ENCODE data around the gene NUFIP1. TPM values are rescaled to one million over a fixed set of nuclear protein-coding genes. Genes with fewer than 3 reads are reported as not detected.
A peak's percentile ranks its signal among the peaks of the same experiment; 100 is the strongest.

The NUFIP1 gene
- total RNA-seq (2021; fragmentation: NEBNext Ultra II Directional; extraction: Animal tissue kit (Norgen Biotek cat#: 25700)) (16.6 and 17.0 TPM in 2 replicates), polyA plus RNA-seq (2011; rRNA removed) (4.6 and 5.3 TPM in 2 replicates), polyA minus RNA-seq (2011; rRNA and poly(A)+ RNA removed) (2.8 and 3.6 TPM in 2 replicates)
- 5.9 TPM for polyA plus RNA-seq (2011; cell fraction: cytosol; rRNA removed)
- 4.4 TPM for polyA plus RNA-seq (2011; cell fraction: nucleus; rRNA removed)
- 9.0 to 13.2 TPM (median 9.5 TPM) in 4 replicates for polyA plus RNA-seq (2012, experiment 1 of 2)
- 1.8 TPM for polyA plus RNA-seq (2012, experiment 2 of 2)
- polyA plus RNA-seq (2013, experiment 1 of 2), result 14.3 TPM
- polyA plus RNA-seq (2013, experiment 2 of 2), result 14.5 TPM
- polyA minus RNA-seq (2011; cell fraction: cytosol; rRNA and poly(A)+ RNA removed), result 4.8 TPM
- polyA minus RNA-seq (2011; cell fraction: nucleus; rRNA and poly(A)+ RNA removed), result 6.4 TPM
- long read RNA-seq, experiment 1, transcript NUFIP1-201 (10 exons, 3,492 nt), result major isoform, 11 of 20 reads
- long read RNA-seq, experiment 1, partial matches to known transcripts, result 8 of 20 reads
- long read RNA-seq, experiment 1, other reads (novel, unspliced or antisense), result 1 of 20 reads
- long read RNA-seq, experiment 2, transcript NUFIP1-201 (10 exons, 3,492 nt), result major isoform, 17 of 23 reads
- long read RNA-seq, experiment 2, partial matches to known transcripts, result 3 of 23 reads
- long read RNA-seq, experiment 2, other reads (novel, unspliced or antisense), result 3 of 23 reads

DNA sequence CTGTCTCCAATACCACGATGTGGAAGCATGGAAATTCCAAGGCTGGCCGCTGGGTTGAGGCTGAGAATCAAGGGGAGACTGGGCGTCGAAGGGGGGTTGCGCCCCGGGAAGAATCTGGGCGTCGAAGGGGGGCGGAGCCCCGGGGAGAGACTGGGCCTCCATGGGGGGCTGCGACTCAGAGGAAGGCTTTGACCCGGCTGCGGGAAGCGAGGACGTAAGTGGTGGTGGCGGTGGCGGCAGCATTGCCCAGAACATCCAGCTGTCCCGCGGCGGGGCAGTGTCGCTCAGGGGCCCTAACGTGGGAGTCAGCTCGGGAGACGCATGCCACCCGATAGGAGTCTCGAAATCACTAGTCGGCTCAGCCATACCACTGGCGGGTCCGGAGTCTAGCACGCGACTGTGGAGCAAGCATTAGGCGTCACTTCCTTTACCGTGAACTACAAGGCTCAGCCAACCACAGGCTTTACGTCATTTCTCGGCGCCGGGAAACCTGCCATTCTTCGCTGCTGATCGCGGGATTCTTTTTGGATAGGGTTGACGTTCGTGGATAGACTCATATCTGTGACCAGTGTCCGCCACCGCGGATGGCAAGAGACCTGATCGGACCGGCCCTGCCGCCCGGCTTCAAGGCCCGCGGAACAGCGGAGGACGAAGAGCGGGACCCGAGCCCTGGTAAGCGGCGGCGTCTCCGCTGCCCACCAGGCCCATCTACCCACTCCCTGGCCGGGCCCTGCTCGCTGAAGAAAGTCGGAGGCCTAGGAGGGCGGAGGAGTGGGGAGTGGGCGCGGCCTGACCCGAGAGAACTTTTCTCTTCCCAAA, at the start of gene NUFIP1, which contains the start of gene GPALPP1:
Gene NUFIP1, minus strand, starts transcription at position 401 of the 819 bp plus-strand sequence. Its CDS starts 35 bp downstream, at position 366.
Gene GPALPP1, plus strand, starts transcription at position 468 of the 819 bp plus-strand sequence. Its CDS starts 117 bp downstream, at position 585.
- Histone ChIP-seq H3K4ac (replicated peaks; ENCODE audit: insufficient read length, low read depth, low read length) (no peak within 1 kb of the TSS), H2AK5ac (ENCODE audit: low read depth, low read length) (no peak within 1 kb of the TSS), H2AFZ (ENCODE audit: low read length) (peak within 1 kb of the TSS; percentile 87), H3K23ac (ENCODE audit: insufficient read length) (no peak within 1 kb of the TSS), H2BK5ac (ENCODE audit: low read depth, low read length) (peak within 1 kb of the TSS; percentile 71; the same call in 1 of the 2 replicates), H3K27me3 (replicated peaks in 1 of 4; ENCODE audit: control insufficient read depth in 3 of 4, extremely low read depth in 1 of 4, insufficient read depth in 3 of 4, low read length in 3 of 4) (no peaks in the 10 kb centered on the region), H3K27ac (ENCODE audit: low read depth, low read length) (peak within 1 kb of the TSS; percentile 83), H3K4me1 (replicated peaks in 1 of 4; ENCODE audit: control insufficient read depth in 3 of 4, insufficient read depth in 4 of 4, low read length in 3 of 4) (peaks cover 0 to 9% (median 0%) of the 10 kb centered on the region in 4 experiments; a peak in 1 of 7 replicates), H2BK12ac (ENCODE audit: low read depth, low read length) (peak within 1 kb of the TSS; percentile 75; the same call in 1 of the 2 replicates), H3K79me1 (ENCODE audit: low read depth, low read length) (peaks cover 2% of the 10 kb centered on the region; the same call in 1 of the 2 replicates), H4K5ac (ENCODE audit: insufficient read length, low read depth, low read length) (peak within 1 kb of the TSS; percentile 55), H4K8ac (ENCODE audit: extremely low read depth, insufficient read depth, low read length) (peak within 1 kb of the TSS; percentile 99), H3K9ac (replicated peaks in 1 of 4; ENCODE audit: extremely low read depth in 1 of 4, low read depth in 3 of 4, low read length in 3 of 4) (peak within 1 kb of the TSS; percentile 83 to 92 (median 88)), H3K9me3 (ENCODE audit: insufficient read depth in 2 of 2, low read depth in 1 of 2, low read length in 1 of 2) (no peaks in the 10 kb centered on the region), H3K18ac (ENCODE audit: extremely low read depth, low read length) (peak within 1 kb of the TSS; percentile 78), H3K14ac (ENCODE audit: insufficient read length) (no peak within 1 kb of the TSS), H3K36me3 (ENCODE audit: control insufficient read depth in 2 of 4, insufficient read depth in 4 of 4, low read length in 3 of 4) (peaks cover 3 to 9% (median 6%) of the 10 kb centered on the region in 4 experiments; a peak in 6 of 8 replicates), H2BK15ac (ENCODE audit: low read length) (peak within 1 kb of the TSS; percentile 16; the same call in 1 of the 2 replicates), H4K91ac (replicated peaks; ENCODE audit: insufficient read length, low read length) (peak within 1 kb of the TSS; percentile 25), H3K4me2 (ENCODE audit: insufficient read depth in 1 of 2, low read depth in 2 of 2, low read length in 2 of 2) (peak within 1 kb of the TSS; percentile 77 to 97), H4K20me1 (replicated peaks in 1 of 2; ENCODE audit: control insufficient read depth in 1 of 2, insufficient read depth in 2 of 2, low read length in 2 of 2) (peaks cover 0 to 4% of the 10 kb centered on the region in 2 experiments), H3K4me3 (ENCODE audit: extremely low read depth in 1 of 4, insufficient read depth in 2 of 4, low read depth in 3 of 4, low read length in 4 of 4) (peak within 1 kb of the TSS; percentile 73 to 95 (median 95)), H3K56ac (replicated peaks; ENCODE audit: insufficient read length, low read depth, low read length) (peak within 1 kb of the TSS; percentile 19), H2BK20ac (ENCODE audit: low read length) (no peak within 1 kb of the TSS), H2BK120ac (replicated peaks; ENCODE audit: low read depth, low read length) (no peak within 1 kb of the TSS), H3K79me2 (ENCODE audit: control insufficient read depth in 1 of 2, insufficient read depth in 2 of 2, low read length in 2 of 2) (peaks cover 14 to 73% of the 10 kb centered on the region in 2 experiments), H3K23me2 (ENCODE audit: low read depth, low read length) (peaks cover 4% of the 10 kb centered on the region; the same call in 1 of the 2 replicates)
- DNase-seq (ENCODE audit: low read depth in 1 of 2, low spot score in 2 of 2) (peak; percentile 63 to 95), FAIRE-seq (peak; percentile 62)
- POLR2A ChIA-PET (ENCODE audit: partially characterized antibody), result interaction anchor here (0.7 to 1.6 kb wide), 3 partner anchors 9 to 256 kb away, joined by 3 to 4 read pairs (median 3); no protein-coding TSS in a partner anchor
- WGBS, 2 experiments (ENCODE audit: extremely low coverage in 1 of 2, insufficient coverage in 1 of 2, insufficient read length in 1 of 2, insufficient replicate concordance in 2 of 2, low coverage in 1 of 2, low lambda C conversion rate in 2 of 2, missing lambda C conversion rate in 1 of 2), result 1% methylated on average over 56 of the region's 66 CpGs; no CpG with 5 or more reads in 1 of the 2 experiments
- CTCF ChIA-PET (ENCODE audit: partially characterized antibody), result interaction anchor here (1.6 kb wide), 1 partner anchor 19 kb away, joined by 6 read pairs; no protein-coding TSS in a partner anchor
- TF ChIP-seq SP4 (IDR thresholded peaks at IDR 0.05; ENCODE audit: low read length), result no peak
- TF ChIP-seq BACH1 (IDR thresholded peaks at IDR 0.05; ENCODE audit: low read length), result no peak
- TF ChIP-seq RXRA (IDR thresholded peaks at IDR 0.05; ENCODE audit: insufficient read depth, low read depth, low read length), result no peak
- TF ChIP-seq TEAD4 (IDR thresholded peaks at IDR 0.05; ENCODE audit: low read depth, low read length), result peak; percentile 27; the same call in 1 of the 2 replicates
- no peak for TF ChIP-seq CEBPB (IDR thresholded peaks at IDR 0.05; ENCODE audit: low read depth, low read length)
- peak; percentile 88 for TF ChIP-seq POLR2AphosphoS5 (IDR thresholded peaks at IDR 0.05; ENCODE audit: low read depth, low read length)
- TF ChIP-seq SIN3A (conservative IDR thresholded peaks at IDR 0.05 in 1 of 2, IDR thresholded peaks at IDR 0.05 in 1 of 2; ENCODE audit: low read depth in 1 of 2, low read length in 2 of 2), result peak; percentile 79 to 82; a peak in 2 of 4 replicates
- no peak for TF ChIP-seq FOSL1 (IDR thresholded peaks at IDR 0.05; ENCODE audit: insufficient read depth, low read depth, low read length)
